Activated CD4-positive, alpha-beta T cell treated with anti-CD3 and anti-CD28 coated beads for 1 hour (primary cell): ENCODE data around the gene PHACTR2.
"Not testable (repeated sequence)": the region's sequence is repeated elsewhere in the genome, so short reads cannot be mapped to it uniquely, and the experiment has no call there.

Experiments
- DNase-seq: peaks from one replicate; pipeline ENCODE4 v3.0.0-alpha.2; 2020

Gene PHACTR2

DNA sequence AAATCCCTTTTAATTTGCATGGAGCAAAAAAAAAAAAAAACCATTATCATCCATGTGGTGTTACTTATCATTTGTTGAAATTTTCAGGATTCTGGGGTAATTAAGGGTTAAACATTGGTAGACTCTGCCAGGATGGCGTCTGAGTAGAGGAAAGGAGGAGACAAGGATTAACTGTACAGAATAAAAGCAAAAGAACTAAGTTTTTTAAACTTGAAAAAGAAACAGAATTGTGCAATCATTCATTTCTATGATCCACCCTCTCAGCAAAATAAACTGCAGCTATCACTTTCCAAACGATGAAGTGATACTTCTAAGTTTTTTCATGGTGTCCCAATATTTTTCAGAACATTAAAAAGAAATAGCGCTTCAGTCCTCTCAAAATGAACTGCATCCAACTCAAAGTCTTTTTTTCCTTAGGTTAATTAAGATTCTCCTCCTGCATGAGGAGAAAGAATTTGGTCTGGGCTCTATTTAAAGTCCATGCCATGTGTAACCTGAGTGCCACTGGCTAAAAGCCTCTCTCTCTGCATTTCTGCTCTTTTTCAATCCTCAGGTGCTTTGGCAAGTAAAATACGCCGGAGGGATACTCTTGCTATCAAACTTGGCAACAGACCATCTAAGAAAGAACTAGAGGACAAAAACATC is 95.9 kb downstream of the PHACTR2 start:
- DNase-seq, result no peak

DNA sequence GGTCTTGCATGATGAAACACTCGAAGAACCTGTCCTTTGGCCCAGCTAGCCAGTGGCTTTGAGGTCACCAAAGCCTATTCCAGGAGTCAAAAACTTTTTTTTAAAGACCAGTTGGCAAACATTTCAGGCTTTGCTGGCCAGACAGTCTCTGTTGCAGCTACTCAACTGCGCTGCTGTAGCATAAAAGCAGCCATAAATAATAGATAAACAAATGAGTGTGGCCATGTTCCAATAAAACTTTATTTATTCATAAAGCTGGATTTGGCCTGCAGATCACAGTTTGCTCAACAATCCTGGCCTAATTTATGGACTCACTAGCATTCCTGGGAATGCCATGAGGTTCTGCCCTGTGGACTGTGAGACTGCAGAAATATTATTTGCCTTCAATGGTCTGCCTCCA is 96.6 kb downstream of the PHACTR2 start:
- no peak for DNase-seq

DNA sequence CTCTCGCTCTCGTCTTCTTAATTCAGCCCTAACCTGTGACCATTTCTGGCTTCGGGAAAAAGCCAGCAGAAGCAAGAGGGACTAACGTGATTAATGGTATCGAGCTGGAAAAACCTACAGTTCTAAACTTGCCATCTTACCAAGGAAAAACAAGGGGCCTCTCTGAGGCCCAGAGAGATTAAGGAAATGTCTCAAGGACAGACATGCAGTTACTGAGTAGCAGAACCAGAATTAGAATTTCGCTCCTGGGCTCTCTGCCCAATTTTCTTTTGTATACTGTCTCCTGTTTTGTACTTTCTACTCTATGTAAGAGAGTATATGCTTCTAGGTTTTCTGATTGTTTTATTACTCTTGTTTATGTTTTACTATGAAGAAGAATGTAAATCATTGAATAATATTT is 97.6 kb downstream of the PHACTR2 start:
- DNase-seq, result no peak

DNA sequence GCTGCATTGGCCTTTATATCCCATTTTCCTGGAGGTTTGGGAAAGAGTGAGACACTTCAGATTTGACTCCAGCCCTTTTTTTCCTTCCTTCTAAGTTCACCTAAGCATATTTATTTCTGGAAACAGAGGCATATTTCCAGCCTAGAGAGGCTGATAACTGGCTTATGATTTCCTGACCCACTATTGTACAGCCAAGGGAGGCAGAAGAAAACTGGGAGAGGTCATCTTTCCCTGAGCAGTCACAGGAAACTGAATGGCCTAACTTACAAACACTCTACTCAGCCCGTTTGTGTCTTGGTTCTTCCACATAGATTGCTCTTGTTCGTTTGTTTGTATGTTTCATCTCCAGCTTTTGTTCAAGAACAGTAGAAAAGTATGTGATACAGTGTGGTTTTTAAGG is 101.2 kb downstream of the PHACTR2 start:
- DNase-seq, result no peak

DNA sequence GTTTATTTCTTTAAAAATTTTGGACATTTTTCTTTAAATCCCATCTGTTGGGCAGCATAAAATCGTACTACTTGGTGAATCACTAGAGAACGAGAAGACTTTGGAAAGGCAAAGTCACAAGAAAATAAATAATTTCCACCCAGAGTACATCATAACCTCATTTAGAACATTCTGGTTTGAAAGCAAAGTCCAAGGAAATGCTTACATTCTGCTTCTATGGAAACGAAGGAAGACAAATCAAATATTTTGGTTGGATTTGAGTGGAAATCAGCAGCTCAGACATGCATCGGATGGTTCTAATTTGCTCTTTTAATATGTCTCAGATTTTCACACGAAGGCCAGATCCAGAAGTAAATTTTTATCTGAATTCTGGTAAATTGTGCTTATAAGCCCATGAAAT is 104.7 kb downstream of the PHACTR2 start:
- DNase-seq, result no peak

DNA sequence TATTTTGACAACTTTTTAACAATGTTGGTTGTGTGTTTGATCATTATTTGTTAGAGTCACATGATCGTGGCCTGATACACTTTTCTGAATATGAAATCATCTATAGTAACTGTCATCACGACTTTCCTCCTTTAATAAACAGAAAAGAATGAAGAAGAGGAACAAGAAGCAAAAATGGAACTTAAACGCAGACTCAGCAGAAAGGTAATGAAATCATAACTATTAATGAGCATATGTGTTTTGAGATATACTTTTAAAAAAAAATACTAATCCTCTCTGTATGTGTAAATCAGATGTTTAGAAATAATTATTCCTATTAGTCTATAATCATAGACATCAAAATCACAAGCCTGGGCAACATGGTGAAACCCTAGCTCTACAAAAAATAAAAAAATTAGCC is 105.3 kb downstream of the PHACTR2 start:
- no peak for DNase-seq

DNA sequence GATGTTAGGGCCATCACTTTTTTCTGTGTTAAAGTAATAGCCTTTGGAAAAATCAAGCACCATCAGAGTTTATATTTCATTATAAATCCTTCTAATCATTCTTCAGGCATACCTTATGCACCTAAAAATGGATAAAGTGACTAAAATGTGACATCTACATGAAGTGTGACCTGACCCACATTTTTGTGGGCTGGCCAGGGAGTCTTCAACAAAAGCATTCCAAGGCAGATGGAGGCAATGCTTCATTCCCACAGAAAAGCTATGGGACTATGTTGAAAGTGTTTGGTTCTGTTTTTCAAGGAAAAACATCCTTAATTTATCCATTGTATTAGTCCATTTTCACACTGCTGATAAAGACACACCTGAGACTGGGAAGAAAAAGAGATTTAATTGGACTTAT is 106.6 kb downstream of the PHACTR2 start:
- no peak for DNase-seq

DNA sequence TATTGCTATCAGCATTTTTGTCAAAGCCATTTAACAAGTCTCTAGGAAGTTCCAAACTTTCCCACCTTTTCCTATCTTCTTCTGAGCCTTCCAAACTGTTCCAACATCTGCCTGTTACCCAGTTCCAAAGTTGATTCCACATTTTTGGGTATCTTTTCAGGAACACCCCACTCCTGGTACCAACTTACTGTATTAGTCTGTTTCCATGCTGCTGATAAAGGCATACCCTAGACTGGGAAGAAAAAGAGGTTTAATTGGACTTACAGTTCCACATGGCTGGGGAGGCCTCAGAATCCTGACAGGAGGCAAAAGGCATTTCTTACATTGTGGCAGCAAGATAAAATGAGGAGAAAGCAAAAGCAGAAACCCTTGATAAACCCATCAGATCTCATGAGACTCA is 108.6 kb downstream of the PHACTR2 start:
- DNase-seq, result not testable (repeated sequence)

DNA sequence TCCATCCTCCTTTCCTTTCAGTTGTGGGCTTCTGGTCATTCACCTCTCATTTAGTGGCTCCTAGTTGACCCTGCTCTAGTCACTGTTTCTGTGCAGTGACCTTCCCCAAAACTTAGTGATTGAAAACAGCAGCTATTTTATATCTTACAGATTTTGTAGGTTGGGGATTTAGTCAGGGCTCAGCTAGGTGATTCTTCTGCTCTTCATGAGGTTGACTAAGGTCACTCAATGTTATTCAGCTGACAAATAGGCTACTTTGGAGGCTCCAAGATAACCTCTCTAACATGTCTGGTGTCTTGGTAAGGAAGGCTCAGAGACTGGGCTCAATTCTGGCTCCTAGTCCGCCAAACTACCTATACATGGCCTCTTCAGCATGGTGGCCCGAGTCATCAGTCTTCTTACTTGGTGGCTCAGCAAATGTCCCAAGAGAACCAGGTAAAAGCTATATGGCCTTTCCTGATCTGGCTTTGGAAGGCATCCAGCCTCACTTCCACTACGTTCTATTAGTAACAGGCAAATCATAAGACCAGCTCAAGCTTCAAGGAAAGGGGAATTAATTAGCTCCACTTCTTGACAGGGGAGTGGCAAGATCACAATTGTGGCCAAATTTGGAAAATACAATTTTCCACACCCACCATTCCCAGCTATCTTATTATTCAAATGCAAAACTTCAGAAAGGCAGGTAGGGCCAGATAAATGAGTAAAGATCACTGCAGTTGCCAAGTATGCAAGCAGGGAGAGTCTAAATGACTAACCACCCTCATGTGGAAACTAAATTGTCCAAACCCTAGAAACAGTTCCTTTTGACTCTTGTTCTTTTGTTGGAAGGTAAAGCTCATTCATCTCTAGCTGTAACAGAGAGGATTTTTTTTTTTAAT is 114.9 kb downstream of the PHACTR2 start:
- no peak for DNase-seq

DNA sequence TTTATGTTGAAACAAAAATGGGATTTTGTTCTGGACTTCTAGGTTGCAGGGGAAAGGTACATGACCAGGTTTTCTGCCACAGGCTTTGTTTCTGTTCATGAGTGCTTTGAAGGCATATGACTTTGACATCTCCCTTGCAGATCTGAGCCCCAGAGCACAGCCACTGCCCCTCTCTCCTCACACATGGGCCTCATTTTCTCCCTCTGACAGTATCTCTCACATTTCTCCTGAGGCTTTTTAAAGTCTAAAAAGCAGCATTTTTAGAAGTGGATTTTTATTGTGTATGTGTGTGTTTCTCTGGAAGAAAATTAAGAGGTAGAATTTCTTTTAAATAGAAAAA is 115.5 kb downstream of the PHACTR2 start:
- no peak for DNase-seq

DNA sequence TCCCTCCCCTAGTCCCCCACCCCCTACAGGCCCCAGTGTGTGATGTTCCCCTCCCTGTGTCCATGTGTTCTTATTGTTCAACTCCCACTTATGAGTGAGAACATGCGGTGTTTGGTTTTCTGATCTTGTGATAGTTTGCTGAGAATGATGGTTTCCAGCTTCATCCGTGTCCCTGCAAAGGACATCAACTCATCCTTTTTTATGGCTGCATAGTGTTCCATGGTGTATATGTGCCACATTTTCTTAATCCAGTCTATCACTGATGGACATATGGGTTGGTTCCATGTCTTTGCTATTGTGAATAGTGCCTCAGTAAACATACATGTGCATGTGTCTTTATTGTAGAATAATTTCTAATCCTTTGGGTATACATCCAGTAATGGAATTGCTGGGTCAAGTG is 118.8 kb downstream of the PHACTR2 start:
- not testable (repeated sequence) for DNase-seq

DNA sequence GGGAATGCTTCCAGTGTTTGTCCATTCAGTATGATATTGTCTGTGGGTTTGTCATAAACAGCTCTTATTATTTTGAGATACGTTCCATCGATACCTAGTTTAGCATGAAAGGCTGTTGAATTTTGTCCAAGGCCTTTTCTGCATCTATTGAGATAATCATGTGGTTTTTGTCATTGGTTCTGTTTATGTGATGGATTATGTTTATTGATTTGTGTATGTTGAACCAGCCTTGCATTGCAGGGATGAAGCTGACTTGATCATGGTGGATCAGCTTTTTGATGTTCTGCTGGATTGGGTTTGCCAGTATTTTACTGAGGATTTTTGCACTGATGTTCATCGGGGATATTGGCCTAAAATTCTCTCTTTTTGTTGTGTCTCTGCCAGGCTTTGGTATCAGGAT is 120.7 kb downstream of the PHACTR2 start:
- DNase-seq, result not testable (repeated sequence)

DNA sequence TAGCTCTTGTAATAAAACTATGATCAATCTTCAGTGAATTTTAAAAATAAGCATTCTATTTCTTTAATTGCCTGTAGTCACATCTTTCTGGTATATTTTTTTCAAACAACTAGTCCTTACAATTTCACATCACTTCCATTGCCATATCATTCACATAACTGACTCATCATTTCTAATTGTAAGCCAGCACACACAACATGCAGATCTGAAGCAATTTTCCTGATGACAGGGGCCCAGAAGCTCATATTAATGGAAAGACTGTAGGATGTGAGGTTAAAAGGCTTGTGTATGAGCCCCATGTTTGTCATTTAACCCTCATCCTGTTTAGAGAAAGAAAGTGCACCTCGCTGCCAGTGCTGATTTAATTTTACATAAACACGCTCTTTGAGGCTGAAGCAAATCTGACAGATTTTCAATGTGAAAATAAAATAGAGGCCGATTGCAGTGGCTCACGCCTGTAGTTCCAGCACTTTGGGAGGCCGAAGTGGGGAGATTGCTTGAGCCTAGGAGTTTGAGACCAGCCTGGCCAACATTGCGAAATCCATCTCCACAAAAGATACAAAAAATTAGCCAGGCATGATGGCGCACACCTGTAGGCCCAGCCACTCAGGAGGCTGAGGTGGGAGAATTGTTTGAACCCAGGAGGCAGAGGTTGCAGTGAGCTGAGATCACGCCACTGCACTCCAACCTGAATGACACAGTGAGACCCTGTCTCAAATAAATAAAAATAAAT is 125.2 kb downstream of the PHACTR2 start:
- no peak for DNase-seq

DNA sequence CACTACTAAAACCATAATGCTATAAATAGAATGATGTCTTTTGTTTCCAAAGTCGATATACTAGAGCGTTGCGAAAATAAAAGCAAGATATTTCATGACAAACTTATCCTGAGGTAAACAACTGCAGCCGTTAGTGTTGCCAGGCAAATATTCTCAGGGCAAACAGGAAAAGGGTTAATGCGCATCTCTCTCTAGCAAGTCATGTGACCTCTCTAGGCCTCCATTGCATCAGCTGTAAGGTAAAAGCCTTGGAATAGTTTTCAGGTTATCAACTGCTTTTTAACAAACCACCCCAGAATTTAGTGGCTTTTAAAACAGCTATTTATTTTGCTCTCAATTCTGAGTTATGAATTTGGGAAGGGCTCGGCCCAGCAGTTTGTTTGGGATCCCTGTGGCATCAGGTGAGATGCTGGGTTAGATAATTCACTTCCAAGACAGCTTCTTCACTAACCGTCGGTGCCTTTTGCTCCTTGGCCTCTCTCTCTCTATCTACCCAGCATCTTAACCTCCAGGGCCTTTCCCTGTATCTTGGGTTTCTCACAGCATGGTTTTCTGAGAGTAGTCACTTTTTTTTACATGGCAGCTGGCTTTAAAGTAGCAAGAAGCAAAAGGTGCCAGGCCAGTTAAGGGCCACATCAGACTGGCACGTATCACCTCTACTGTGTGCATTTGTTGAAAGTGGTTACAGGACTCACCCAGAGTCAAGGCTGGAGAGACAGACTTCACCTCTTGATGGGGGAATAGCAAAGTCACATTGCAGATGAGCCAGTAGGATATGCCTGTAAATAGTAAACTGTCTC is 126.2 kb downstream of the PHACTR2 start:
- DNase-seq, result no peak

DNA sequence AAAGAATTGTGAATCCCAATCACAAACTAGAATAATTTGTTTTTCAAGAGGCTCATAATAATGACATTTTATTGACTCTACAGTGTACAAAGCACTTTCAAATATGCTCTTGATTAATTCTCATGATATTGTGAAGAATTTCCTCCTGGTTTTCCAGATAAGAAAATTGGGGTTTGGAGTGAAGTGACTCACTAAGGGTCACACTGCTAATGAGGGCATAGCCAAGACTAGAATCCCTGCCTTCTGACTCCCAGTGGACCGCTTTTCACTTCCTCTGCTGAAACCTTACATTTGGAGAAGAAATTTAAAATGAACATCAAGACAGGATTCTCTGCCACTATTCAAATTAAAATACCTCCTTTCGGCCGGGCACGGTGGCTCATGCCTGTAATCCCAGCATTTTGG is 127.1 kb downstream of the PHACTR2 start:
- no peak for DNase-seq

DNA sequence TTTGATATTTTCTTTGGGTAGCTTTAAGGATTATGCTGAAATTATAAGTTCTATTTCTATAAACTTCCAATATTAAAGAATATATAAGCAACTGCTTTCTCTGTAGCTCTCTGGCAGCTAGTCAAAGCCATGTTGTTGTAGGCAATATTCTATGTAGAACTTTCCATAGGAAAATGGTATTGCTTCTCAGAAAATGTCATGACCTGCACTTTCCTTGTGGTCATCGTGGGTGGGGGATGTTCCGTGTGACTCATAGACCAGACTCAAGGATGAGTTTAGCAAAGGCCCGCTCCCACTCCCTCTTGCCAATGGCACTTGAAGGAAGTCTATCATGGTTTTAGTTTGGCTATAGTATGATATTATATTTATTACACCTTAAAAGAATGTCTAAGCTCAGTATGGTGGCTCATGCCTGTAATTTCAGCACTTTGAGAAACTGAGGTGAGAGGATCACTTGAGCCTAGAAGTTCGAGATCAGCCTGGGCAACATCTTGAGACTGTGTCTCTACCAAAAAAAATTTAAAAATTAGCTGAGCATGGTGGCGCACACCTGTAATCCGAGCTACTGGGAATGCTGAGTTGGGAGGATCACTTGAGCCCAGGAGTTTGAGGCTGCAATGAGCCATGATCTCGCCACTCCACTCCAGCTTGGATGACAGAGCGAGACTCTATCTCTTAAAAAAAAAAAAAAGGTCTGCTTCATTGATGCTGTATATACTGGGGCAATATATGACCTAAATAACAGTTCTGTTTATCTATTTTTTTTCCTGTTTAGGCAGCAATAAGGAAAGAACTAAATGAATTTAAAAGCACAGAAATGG is 128.7 kb downstream of the PHACTR2 start:
- peak; percentile 21 for DNase-seq

DNA sequence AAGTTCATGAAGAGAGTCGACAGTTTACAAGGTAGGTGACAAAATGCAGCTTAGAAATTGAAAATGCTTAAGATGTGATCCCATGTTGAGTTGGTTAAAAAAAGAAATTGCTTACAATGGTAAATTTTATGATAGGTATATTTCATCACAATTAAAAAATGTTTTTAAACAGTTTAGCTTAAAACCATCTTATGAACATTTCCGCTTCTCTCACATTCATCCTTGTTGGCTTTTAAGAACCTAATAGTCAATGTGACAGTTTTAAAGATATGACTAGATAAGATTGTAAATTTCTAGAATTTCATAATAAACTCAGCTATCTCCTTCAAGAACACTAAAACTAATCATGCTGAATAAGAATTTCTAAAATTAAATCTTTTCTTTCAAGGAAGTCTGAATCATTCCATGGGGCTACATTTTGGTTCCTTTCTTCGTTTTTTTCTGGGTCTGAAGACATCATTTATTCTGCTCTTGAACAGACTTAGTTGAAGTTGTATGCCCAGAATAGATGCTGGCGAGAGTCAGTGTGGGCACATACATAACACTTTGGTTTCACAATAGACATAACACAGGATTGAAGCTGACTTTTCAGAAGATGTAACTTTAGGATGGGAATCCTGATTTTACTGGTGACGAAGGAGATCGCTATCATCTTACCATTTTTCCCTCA is 129.5 kb downstream of the PHACTR2 start:
- no peak for DNase-seq

DNA sequence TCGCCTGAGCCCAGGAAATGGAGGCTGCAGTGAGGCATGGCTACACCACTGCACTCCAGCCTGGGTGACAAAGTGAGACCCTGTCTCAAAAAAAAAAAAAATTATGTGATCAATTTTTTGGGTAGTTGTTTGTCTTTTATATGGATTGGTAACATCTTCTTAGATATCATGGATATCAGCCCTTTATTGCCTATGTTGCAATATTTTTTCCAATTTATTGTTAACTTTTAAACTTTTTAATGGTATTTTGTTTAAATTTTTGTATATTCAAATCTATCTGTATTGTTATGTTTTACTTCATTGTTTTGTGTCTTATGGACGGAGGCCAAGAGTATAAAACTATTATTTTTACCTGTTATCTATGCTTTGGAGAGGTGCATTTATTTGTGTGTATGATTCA is 133.0 kb downstream of the PHACTR2 start:
- no peak for DNase-seq

DNA sequence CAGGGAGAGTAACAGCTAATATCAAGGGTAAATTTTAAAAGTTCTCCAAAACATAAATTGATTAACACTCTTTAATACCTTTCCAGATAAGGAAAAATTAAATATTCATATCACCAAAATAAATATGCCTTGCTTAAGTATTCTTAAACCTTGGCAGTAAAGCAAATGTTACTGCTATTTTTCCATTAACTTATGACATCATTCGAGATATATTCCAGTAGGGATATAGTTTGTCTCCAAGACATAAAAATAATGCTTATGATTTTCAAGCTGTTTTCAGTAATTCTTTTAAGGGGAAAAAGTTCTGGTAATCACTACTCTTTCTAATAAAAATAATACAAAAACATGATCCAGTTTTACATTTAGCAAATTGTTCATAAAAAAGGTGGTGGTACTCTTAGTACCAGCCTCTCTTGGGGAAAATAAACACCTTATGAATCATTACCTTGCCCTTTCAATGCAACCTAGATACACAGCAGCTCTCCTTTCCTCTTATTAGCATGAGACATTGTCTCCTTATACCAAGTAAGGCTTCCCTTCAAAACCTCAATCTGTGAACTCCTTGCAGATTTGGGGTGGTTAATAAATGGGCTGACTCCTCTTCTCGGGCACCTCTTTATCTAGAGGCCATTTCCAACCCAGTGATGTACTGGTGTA is 133.9 kb downstream of the PHACTR2 start:
- no peak for DNase-seq

DNA sequence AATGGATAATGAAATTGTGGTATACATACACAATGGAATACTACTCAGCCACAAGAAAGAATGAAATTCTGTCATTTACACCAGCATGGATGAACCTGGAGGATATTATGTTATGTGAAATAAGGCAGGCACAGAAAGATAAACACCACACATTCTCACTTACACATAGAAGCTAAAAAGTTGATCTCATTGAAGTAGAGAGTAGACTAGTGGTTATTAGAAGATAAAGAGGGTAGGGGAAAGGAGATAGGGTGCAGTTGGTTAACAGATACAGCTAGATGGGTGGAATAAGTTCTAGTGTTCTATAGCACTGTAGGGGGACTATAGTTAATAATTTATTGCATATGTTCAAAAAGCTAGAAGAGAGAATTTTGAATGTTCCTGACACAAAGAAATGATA is 139.9 kb downstream of the PHACTR2 start:
- DNase-seq, result no peak

DNA sequence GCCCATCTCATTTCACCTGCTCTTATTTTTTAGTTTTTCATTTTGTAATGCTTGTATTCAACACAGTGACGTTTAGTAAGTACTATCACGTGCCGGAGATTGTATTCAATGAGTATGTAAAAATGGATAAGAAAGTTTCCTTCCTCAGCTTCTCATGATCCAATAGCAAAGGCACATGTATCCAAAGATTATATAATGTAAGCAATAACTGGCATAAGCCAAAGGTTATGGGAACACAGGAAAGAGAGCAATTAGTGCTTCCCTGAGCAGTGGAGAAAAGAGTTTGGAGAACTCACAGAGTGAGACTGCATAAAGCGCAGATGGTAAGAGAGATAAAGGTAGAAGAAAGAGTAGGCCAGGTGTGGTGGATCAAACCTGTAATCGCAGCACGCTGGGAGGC is 143.6 kb downstream of the PHACTR2 start:
- no peak for DNase-seq
